ENCODE results near the gene IL1RN. TPM values are rescaled to one million over a fixed set of nuclear protein-coding genes. Genes with fewer than 3 reads are reported as not detected.

Gene IL1RN
- total RNA-seq, 1 donor from 2014 or later = not detected

DNA sequence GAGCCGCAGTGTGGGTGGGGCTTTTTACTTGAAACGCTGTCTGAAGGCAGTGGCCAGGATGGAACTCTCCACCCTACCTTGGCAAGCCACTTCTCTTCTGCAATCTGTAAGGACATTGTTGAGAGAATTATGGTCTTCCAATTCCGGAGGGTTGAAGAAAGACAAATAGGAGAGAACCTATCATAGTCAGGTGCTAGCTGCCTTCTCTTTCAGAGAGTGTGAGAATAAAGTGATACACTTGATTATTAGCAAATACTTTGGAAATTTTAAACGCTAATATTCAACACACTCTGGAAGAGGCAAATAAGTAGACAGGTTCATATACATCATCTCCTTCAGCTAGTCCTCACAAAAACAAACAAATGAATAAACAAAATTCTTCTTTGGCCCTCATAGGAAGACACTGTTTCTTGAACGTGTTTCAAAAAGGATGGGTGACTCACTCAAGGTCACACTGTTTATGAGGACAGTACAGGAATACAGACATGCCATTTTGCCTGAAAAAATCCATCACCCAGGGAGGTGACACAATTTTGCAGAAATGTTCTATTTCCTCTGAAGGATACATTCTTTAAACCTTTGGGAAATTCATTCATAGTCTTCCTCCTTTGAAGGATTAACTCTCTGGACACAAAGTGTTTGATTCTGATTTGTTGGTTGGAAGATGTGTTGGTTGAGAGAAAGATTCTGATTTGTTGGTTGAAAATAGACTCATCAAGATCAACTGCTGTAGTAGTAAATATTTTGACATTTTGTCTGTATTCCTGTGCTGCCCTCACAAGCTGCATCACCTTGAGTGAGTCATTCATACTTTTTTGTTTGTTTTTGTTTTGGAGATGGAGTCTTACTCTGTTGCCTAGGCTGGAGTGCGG, 2.2 kb upstream of the IL1RN start:
- H3K4me1 Mint-ChIP-seq (ENCODE audit: unreplicated experiment) = peaks cover 33% of the 10 kb centered on the region
- H3K9me3 Mint-ChIP-seq (ENCODE audit: unreplicated experiment) = no peaks in the 10 kb centered on the region
- TF ChIP-seq, protein P1, sequence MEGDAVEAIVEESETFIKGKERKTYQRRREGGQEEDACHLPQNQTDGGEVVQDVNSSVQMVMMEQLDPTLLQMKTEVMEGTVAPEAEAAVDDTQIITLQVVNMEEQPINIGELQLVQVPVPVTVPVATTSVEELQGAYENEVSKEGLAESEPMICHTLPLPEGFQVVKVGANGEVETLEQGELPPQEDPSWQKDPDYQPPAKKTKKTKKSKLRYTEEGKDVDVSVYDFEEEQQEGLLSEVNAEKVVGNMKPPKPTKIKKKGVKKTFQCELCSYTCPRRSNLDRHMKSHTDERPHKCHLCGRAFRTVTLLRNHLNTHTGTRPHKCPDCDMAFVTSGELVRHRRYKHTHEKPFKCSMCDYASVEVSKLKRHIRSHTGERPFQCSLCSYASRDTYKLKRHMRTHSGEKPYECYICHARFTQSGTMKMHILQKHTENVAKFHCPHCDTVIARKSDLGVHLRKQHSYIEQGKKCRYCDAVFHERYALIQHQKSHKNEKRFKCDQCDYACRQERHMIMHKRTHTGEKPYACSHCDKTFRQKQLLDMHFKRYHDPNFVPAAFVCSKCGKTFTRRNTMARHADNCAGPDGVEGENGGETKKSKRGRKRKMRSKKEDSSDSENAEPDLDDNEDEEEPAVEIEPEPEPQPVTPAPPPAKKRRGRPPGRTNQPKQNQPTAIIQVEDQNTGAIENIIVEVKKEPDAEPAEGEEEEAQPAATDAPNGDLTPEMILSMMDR (IDR thresholded peaks at IDR 0.05; ENCODE audit: unreplicated experiment) = no peak
- H3K4me3 Mint-ChIP-seq (ENCODE audit: unreplicated experiment) = no peak overlapping the region
- DNase-seq (ENCODE audit: low spot score) = no peak
- no peaks in the 10 kb centered on the region for H3K36me3 Mint-ChIP-seq (ENCODE audit: low read depth, unreplicated experiment)
- no peak overlapping the region for H3K27ac Mint-ChIP-seq (ENCODE audit: unreplicated experiment)
- peaks cover 2% of the 10 kb centered on the region for H3K27me3 Mint-ChIP-seq (ENCODE audit: unreplicated experiment)

DNA sequence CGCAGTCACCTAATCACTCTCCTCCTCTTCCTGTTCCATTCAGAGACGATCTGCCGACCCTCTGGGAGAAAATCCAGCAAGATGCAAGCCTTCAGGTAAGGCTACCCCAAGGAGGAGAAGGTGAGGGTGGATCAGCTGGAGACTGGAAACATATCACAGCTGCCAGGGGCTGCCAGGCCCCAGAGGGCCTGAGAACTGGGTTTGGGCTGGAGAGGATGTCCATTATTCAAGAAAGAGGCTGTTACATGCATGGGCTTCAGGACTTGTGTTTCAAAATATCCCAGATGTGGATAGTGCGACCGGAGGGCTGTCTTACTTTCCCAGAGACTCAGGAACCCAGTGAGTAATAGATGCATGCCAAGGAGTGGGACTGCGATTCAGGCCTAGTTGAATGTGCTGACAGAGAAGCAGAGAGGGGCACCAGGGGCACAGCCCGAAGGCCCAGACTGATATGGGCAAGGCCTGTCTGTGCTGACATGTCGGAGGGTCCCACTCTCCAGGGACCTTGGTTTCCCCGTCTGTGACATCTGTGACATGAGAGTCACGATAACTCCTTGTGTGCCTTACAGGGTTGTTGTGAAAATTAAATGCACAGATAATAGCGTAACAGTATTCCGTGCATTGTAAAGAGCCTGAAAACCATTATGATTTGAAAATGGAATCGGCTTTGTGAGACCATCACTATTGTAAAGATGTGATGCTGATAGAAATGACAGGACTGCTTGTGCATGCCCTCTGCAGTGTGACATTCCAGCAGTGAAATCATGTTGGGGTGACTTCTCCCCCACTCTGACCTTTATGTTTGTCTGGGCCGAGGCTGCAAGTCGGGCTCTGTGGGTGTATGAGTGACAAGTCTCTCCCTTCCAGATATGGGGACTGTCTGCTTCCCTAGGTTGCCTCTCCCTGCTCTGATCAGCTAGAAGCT, 510 bp downstream of the IL1RN start:
- H3K27ac Mint-ChIP-seq (ENCODE audit: unreplicated experiment) = no peak overlapping the region
- H3K4me1 Mint-ChIP-seq (ENCODE audit: unreplicated experiment) = peaks cover 31% of the 10 kb centered on the region
- no peak overlapping the region for H3K4me3 Mint-ChIP-seq (ENCODE audit: unreplicated experiment)
- H3K9me3 Mint-ChIP-seq (ENCODE audit: unreplicated experiment) = no peaks in the 10 kb centered on the region
- no peaks in the 10 kb centered on the region for H3K27me3 Mint-ChIP-seq (ENCODE audit: unreplicated experiment)
- DNase-seq (ENCODE audit: low spot score) = no peak
- TF ChIP-seq, protein P1 (IDR thresholded peaks at IDR 0.05; ENCODE audit: unreplicated experiment) = no peak
- H3K36me3 Mint-ChIP-seq (ENCODE audit: low read depth, unreplicated experiment) = no peaks in the 10 kb centered on the region

DNA sequence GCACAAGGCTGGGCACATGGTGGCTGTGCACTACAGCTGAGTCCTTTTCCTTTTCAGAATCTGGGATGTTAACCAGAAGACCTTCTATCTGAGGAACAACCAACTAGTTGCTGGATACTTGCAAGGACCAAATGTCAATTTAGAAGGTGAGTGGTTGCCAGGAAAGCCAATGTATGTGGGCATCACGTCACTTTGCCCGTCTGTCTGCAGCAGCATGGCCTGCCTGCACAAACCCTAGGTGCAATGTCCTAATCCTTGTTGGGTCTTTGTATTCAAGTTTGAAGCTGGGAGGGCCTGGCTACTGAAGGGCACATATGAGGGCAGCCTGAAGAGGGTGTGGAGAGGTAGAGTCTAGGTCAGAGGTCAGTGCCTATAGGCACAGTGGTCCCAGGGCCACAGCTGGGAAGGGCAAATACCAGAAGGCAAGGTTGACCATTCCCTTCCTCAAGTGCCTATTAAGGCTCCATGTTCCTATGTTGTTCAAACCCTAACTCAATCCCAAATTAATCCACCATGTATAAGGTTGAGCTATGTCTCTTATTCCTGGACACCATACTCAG, 2.2 kb downstream of the IL1RN start:
- Mint-ChIP-seq H3K27me3 (ENCODE audit: unreplicated experiment) (no peaks in the 10 kb centered on the region), H3K4me1 (ENCODE audit: unreplicated experiment) (peaks cover 23% of the 10 kb centered on the region), H3K4me3 (ENCODE audit: unreplicated experiment) (no peak overlapping the region), H3K27ac (ENCODE audit: unreplicated experiment) (no peak overlapping the region), H3K36me3 (ENCODE audit: low read depth, unreplicated experiment) (no peaks in the 10 kb centered on the region), H3K9me3 (ENCODE audit: unreplicated experiment) (no peaks in the 10 kb centered on the region)
- TF ChIP-seq, protein P1 (IDR thresholded peaks at IDR 0.05; ENCODE audit: unreplicated experiment) = no peak
- no peak for DNase-seq (ENCODE audit: low spot score)

DNA sequence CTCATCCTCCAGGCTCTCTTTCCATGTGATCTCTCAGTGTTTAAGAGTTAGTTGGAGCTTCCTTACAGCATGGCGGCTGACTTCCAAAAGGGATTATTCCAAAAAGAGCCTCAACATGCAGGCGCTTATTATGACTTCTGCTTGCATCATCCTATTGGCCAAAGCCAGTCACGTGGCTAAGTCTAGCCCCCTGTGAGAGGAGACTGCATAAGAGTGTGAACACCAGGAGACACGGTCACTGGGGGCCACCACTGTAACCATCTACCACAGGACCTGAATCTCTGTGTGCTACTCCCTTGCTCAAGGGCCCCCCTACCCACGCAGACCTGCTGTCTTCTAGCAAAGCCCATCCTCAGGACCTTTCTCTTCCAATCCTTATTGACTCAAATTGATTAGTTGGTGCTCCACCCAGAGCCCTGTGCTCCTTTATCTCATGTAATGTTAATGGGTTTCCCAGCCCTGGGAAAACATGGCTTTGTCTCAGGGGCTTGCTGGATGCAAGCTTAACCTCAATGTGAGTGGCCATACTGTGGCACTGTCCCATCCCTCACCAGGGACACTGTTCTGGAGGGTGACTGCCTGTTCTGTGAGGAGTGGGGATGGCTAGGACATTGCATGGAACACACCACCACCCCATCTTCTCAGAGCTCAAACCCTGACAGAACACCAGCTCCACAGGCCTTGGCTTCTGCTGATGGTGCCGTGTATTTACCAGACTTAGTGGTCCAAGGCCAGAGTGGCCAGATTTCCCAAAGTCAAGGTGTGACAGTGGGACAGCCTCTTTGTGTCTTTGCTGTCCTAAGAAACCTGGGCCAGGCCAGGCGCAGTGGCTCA, 4.2 kb downstream of the IL1RN start:
- Mint-ChIP-seq H3K27me3 (ENCODE audit: unreplicated experiment) (no peaks in the 10 kb centered on the region), H3K36me3 (ENCODE audit: low read depth, unreplicated experiment) (no peaks in the 10 kb centered on the region), H3K27ac (ENCODE audit: unreplicated experiment) (no peak overlapping the region), H3K9me3 (ENCODE audit: unreplicated experiment) (no peaks in the 10 kb centered on the region), H3K4me3 (ENCODE audit: unreplicated experiment) (no peak overlapping the region), H3K4me1 (ENCODE audit: unreplicated experiment) (peaks cover 12% of the 10 kb centered on the region)
- TF ChIP-seq, protein P1 (IDR thresholded peaks at IDR 0.05; ENCODE audit: unreplicated experiment) = no peak
- no peak for DNase-seq (ENCODE audit: low spot score)

Measured in endothelial cell (in vitro differentiated cells).